ENCODE measurements around the gene LHX3.

LHX3 gene

GRCh38 chr9:136189394-136190236, 15.3 kb downstream of the LHX3 start:
- H3K79me2 ChIP-seq = no peaks in the 10 kb centered on the region
- no peak overlapping the region for H2AFZ ChIP-seq
- no peak overlapping the region for H3K4me2 ChIP-seq (ENCODE audit: low read length)
- H3K9me3 ChIP-seq (ENCODE audit: control insufficient read depth, low read length) = no peaks in the 10 kb centered on the region
- H3K36me3 ChIP-seq (ENCODE audit: control insufficient read depth, insufficient read depth, low read length) = no peaks in the 10 kb centered on the region
- H3K4me1 ChIP-seq = no peaks in the 10 kb centered on the region
- H3K9ac ChIP-seq = no peak overlapping the region
- no peak overlapping the region for H3K27ac ChIP-seq
- no peaks in the 10 kb centered on the region for H3K27me3 ChIP-seq (ENCODE audit: control insufficient read depth, insufficient read depth, low read length)
- no peak for TF ChIP-seq CTCF (IDR thresholded peaks at IDR 0.05)
- H3K4me3 ChIP-seq (ENCODE audit: low read depth, low read length) = no peak overlapping the region

GRCh38 chr9:136187683-136188586, 17.0 kb downstream of the LHX3 start:
- H3K79me2 ChIP-seq = no peaks in the 10 kb centered on the region
- no peaks in the 10 kb centered on the region for H3K4me1 ChIP-seq
- no peaks in the 10 kb centered on the region for H3K9me3 ChIP-seq (ENCODE audit: control insufficient read depth, low read length)
- no peak for TF ChIP-seq CTCF (IDR thresholded peaks at IDR 0.05)
- no peak overlapping the region for H3K9ac ChIP-seq
- H2AFZ ChIP-seq = no peak overlapping the region
- no peaks in the 10 kb centered on the region for H3K36me3 ChIP-seq (ENCODE audit: control insufficient read depth, insufficient read depth, low read length)
- no peak overlapping the region for H3K4me2 ChIP-seq (ENCODE audit: low read length)
- no peak overlapping the region for H3K27ac ChIP-seq
- no peaks in the 10 kb centered on the region for H3K27me3 ChIP-seq (ENCODE audit: control insufficient read depth, insufficient read depth, low read length)
- no peak overlapping the region for H3K4me3 ChIP-seq (ENCODE audit: low read depth, low read length)

- Histone ChIP-seq H3K27ac (no peak overlapping the region), H3K79me2 (no peaks in the 10 kb centered on the region), H2AFZ (no peak overlapping the region), H3K27me3 (ENCODE audit: control insufficient read depth, insufficient read depth, low read length) (no peaks in the 10 kb centered on the region), H3K4me2 (ENCODE audit: low read length) (no peak overlapping the region), H3K36me3 (ENCODE audit: control insufficient read depth, insufficient read depth, low read length) (no peaks in the 10 kb centered on the region), H3K9me3 (ENCODE audit: control insufficient read depth, low read length) (no peaks in the 10 kb centered on the region), H3K4me1 (no peaks in the 10 kb centered on the region), H3K9ac (no peak overlapping the region), H3K4me3 (ENCODE audit: low read depth, low read length) (no peak overlapping the region)
- no peak for TF ChIP-seq CTCF (IDR thresholded peaks at IDR 0.05)
These were observed 17.7 kb downstream of the LHX3 start for GRCh38 chr9:136187197-136187596.

GRCh38 chr9:136186386-136186785, 18.5 kb downstream of the LHX3 start:
- Histone ChIP-seq H3K27me3 (ENCODE audit: control insufficient read depth, insufficient read depth, low read length) (no peaks in the 10 kb centered on the region), H3K9me3 (ENCODE audit: control insufficient read depth, low read length) (no peaks in the 10 kb centered on the region)
- TF ChIP-seq CTCF (IDR thresholded peaks at IDR 0.05) = no peak

More at GRCh38 chr9:136186386-136186785, 18.5 kb downstream of the LHX3 start:
- no peaks in the 10 kb centered on the region for H3K4me1 ChIP-seq
- H3K79me2 ChIP-seq = no peaks in the 10 kb centered on the region
- no peak overlapping the region for H3K9ac ChIP-seq
- no peak overlapping the region for H3K27ac ChIP-seq
- H2AFZ ChIP-seq = no peak overlapping the region
- H3K4me2 ChIP-seq (ENCODE audit: low read length) = no peak overlapping the region
- no peaks in the 10 kb centered on the region for H3K36me3 ChIP-seq (ENCODE audit: control insufficient read depth, insufficient read depth, low read length)
- H3K4me3 ChIP-seq (ENCODE audit: low read depth, low read length) = no peak overlapping the region
